Renal pelvis (tissue), 4 donors: ENCODE results near the gene FAM124B. TPM values are rescaled to one million over a fixed set of nuclear protein-coding genes. Genes with fewer than 3 reads are reported as not detected.
A peak's percentile ranks its signal among the peaks of the same experiment; 100 is the strongest.
"Not testable (repeated sequence)": the region's sequence is repeated elsewhere in the genome, so short reads cannot be mapped to it uniquely, and the experiment has no call there.

ENCODE experiments used
- DNase-seq: peaks from one replicate; pipeline ENCODE4 v3.0.0-alpha.2; 2013
- polyA plus RNA-seq, 3 donors: library from polyadenylated mRNA; unstranded; fragments of 120-200 nt; gene quantifications; one replicate each; pipeline ENCODE4 v1.2.1, GENCODE V29; 2013; ENCODE audit not compliant: insufficient read length in 3 of 3

Gene FAM124B
- polyA plus RNA-seq, 3 donors, result 2.3 to 2.5 (median 2.3) TPM

GRCh38 chr2:224382973-224383555 lies 18.8 kb downstream of the FAM124B start:
- DNase-seq, result no peak

GRCh38 chr2:224382280-224382647 lies 19.6 kb downstream of the FAM124B start:
- not testable (repeated sequence) for DNase-seq

GRCh38 chr2:224381521-224382279 lies 20.2 kb downstream of the FAM124B start:
- no peak for DNase-seq

- DNase-seq, result no peak
Measured at GRCh38 chr2:224379986-224380385, 21.9 kb downstream of the FAM124B start.

- no peak for DNase-seq
Measured at GRCh38 chr2:224379172-224379571, 22.7 kb downstream of the FAM124B start.

GRCh38 chr2:224378701-224379097 lies 23.2 kb downstream of the FAM124B start:
- DNase-seq, result no peak

- DNase-seq, result no peak
Measured at GRCh38 chr2:224377751-224378700, 23.9 kb downstream of the FAM124B start.

GRCh38 chr2:224372641-224373040 lies 29.3 kb downstream of the FAM124B start:
- no peak for DNase-seq

- no peak for DNase-seq
Measured at GRCh38 chr2:224369028-224369632, 32.8 kb downstream of the FAM124B start.

- no peak for DNase-seq
Measured at GRCh38 chr2:224366267-224366844, 35.6 kb downstream of the FAM124B start.

GRCh38 chr2:224365331-224365730 lies 36.6 kb downstream of the FAM124B start:
- no peak for DNase-seq

GRCh38 chr2:224363281-224363680 lies 38.6 kb downstream of the FAM124B start:
- no peak for DNase-seq

- no peak for DNase-seq
Measured at GRCh38 chr2:224362094-224362493, 39.8 kb downstream of the FAM124B start.

- DNase-seq, result no peak
Measured at GRCh38 chr2:224360801-224361251, 41.1 kb downstream of the FAM124B start.

- DNase-seq, result no peak
Measured at GRCh38 chr2:224359569-224359968, 42.3 kb downstream of the FAM124B start.

- DNase-seq, result peak; percentile 62
Measured at GRCh38 chr2:224357098-224357901, 44.6 kb downstream of the FAM124B start.

- DNase-seq, result no peak
Measured at GRCh38 chr2:224354632-224355211, 47.2 kb downstream of the FAM124B start.

GRCh38 chr2:224350703-224351102 lies 51.2 kb downstream of the FAM124B start:
- peak; percentile 48 for DNase-seq

- DNase-seq, result no peak
Measured at GRCh38 chr2:224349396-224349795, 52.5 kb downstream of the FAM124B start.
